Measurements from ENCODE around the gene SAT2. TPM values are rescaled to one million over a fixed set of nuclear protein-coding genes. Genes with fewer than 3 reads are reported as not detected.

The SAT2 gene
- total and polyA plus RNA-seq, 12 donors: 45.7 to 164 (median 69.0) TPM

DNA sequence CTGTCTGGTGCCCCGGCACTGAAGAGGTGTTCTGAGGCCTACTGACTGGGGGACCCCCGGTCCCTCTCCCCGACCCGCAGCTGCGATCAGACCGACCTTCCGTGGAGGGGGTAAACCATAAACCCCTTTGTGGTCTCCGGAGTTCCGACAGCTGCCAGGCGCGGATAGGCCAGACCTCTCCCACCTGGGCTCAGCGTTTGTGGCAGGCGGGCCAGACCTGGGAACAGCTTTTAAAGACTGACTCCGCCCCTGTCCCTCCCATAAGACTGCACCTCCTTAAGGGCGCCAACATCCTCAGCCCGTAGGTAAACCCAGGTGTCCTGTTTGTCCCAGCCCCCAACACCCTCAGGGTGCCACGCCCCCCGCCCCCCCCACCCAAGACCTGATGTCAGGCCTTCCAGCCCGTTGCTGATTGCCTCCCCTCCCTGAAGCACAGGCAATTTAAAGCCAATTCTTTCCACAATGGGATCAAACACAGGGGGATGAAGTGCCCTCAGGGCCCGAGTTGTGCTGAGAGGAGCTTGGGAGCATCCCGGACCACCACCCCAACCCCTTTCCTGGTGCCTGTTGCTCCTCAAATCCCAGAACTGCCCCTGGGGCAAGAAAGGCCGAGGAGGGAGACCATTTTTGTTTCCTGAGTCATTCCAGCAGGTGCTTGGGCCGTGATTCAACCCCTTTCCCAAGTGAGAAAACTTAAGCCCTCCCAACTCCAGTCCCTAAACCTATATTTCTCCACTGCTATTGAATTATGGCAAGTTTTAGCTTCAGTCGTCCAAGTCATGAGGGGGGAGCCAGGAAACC lies 37.5 kb downstream of the SAT2 start, which contains the start of gene SOX15:
Gene SOX15, minus strand, starts transcription at position 204 of the 801 bp plus-strand sequence. CDS start 418 bp downstream, outside the sequence.
- ATAC-seq: peak in 4 of 8 donors; percentile 2 to 4 (median 3)
- Histone ChIP-seq H3K27ac (peak within 1 kb of the TSS in 9 of 10 donors; percentile 8 to 68 (median 57)), H3K4me1 (peaks cover 8 to 40% (median 26%) of the 10 kb centered on the region in 9 donors), H3K4me3 (peak within 1 kb of the TSS in 9 of 10 donors; percentile 27 to 58 (median 49)), H3K9me3 (no peaks in the 10 kb centered on the region), H3K27me3 (no peaks in the 10 kb centered on the region), H3K36me3 (peaks cover 4 to 88% (median 39%) of the 10 kb centered on the region in 9 donors)
- intact Hi-C loops (cut with DNase I): loop anchor here in 6 of 10 donors (1.0 to 10.0 kb wide), 6 partner anchors 15 to 155 kb away; partner anchors contain the start of genes FGF11 (in 2 of the 6) and TMEM102 (in 2 of the 6)
- no peak for DNase-seq
- WGBS, 2 donors: 66 to 69% methylated on average over 24 of the region's 24 CpGs
- TF ChIP-seq, protein P1, sequence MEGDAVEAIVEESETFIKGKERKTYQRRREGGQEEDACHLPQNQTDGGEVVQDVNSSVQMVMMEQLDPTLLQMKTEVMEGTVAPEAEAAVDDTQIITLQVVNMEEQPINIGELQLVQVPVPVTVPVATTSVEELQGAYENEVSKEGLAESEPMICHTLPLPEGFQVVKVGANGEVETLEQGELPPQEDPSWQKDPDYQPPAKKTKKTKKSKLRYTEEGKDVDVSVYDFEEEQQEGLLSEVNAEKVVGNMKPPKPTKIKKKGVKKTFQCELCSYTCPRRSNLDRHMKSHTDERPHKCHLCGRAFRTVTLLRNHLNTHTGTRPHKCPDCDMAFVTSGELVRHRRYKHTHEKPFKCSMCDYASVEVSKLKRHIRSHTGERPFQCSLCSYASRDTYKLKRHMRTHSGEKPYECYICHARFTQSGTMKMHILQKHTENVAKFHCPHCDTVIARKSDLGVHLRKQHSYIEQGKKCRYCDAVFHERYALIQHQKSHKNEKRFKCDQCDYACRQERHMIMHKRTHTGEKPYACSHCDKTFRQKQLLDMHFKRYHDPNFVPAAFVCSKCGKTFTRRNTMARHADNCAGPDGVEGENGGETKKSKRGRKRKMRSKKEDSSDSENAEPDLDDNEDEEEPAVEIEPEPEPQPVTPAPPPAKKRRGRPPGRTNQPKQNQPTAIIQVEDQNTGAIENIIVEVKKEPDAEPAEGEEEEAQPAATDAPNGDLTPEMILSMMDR (IDR thresholded peaks at IDR 0.05): no peak

DNA sequence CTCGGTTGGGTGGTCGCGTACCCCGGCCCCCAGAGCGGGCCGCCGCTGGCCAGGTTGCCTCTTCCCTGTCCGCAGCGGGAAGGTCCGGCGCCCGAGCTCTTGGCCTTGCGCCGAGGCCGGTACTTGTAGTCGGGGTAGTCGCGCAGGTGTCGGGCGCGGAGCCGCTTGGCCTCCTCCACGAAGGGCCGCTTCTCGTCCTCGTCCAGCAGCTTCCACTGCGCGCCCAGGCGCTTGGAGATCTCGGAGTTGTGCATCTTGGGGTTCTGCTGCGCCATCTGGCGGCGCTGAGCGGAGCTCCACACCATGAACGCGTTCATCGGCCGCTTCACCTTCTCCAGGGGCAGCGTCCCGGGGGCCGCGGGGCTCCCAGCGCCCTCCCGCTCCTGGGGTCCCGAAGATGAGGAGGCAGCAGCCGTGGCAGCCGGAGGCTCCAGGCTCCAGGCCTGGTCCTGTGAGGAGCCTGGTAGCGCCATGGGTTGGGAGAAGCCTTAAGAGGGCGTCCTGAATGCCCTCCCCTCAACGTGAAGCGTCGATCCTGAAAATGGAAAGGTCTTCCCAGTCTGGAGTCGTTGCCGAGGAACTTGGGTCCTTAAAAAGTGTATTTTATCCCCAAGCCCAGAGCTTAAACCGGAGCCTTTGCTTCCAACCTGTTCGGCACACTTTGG lies 38.3 kb downstream of the SAT2 start:
- TF ChIP-seq, protein P1 (IDR thresholded peaks at IDR 0.05): peak; percentile 63 to 96 (median 91)
- peak; percentile 80 to 85 for DNase-seq
- intact Hi-C loops (cut with DNase I): loop anchor here in 4 of 10 donors (1.0 to 10.0 kb wide), 4 partner anchors 75 to 155 kb away; partner anchors contain the start of genes FGF11 (in 2 of the 4) and TMEM102 (in 2 of the 4)
- no peaks in the 10 kb centered on the region for H3K27me3 ChIP-seq
- H3K36me3 ChIP-seq: peaks cover 4 to 81% (median 31%) of the 10 kb centered on the region in 9 donors
- 14 to 17% methylated on average over 53 to 56 of the region's 56 CpGs for WGBS, 2 donors
- peak overlapping the region in 9 of 10 donors; percentile 8 to 68 (median 57) for H3K27ac ChIP-seq
- ATAC-seq: peak; percentile 79 to 88 (median 84)
- peak overlapping the region in 9 of 10 donors; percentile 27 to 58 (median 49) for H3K4me3 ChIP-seq
- no peaks in the 10 kb centered on the region for H3K9me3 ChIP-seq
- H3K4me1 ChIP-seq: peaks cover 8 to 47% (median 33%) of the 10 kb centered on the region in 9 donors

DNA sequence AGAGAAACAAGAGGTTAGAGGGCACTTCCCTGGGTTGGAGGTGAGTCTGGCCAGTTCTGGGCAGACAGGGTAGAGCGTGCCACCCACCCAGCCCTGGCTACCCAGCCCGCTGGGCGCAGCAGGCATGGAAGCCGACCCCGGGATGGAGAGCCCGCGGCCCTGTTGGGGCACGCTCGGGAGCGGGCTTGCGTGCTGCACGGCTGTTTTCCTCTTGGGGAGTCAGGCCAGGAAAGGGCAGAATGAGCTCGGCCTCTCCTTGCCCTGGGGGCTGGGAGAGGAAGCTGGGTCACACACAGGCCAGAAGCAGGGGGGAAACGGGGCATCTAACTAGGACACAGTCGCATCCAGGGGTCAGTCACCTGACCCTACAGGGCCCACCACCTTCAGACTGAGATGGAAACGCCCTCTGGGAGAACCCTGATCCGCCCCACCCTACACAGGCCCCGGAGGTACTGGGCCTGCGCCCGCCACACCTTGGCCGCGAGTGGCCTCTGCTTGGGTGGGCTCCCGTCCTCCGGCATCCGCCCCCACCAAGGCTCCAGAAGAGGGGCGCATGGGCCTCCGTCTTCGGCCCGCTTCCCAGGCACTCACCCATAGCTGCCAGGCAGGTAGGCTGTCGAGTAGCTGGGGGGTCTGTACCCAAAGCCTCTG lies 38.9 kb downstream of the SAT2 start:
- Histone ChIP-seq H3K27me3 (no peaks in the 10 kb centered on the region), H3K9me3 (no peaks in the 10 kb centered on the region), H3K36me3 (peaks cover 4 to 74% (median 24%) of the 10 kb centered on the region in 9 donors), H3K4me3 (peak overlapping the region in 9 of 10 donors; percentile 27 to 58 (median 49)), H3K27ac (peak overlapping the region in 9 of 10 donors; percentile 8 to 68 (median 57)), H3K4me1 (peaks cover 8 to 49% (median 35%) of the 10 kb centered on the region in 9 donors)
- peak in 3 of 8 donors; percentile 0 to 22 (median 2) for ATAC-seq
- TF ChIP-seq, protein P1 (IDR thresholded peaks at IDR 0.05): no peak
- no peak for DNase-seq
- WGBS, 2 donors: 64 to 65% methylated on average over 30 of the region's 30 CpGs
- intact Hi-C loops (cut with DNase I): loop anchor here in 4 of 10 donors (1.0 to 10.0 kb wide), 4 partner anchors 74 to 154 kb away; partner anchors contain the start of genes FGF11 (in 2 of the 4) and TMEM102 (in 2 of the 4)

All from heart right ventricle (tissue), 16 donors.